Panc1 (cell line): ENCODE results near the gene DNMT3A. TPM values are rescaled to one million over a fixed set of nuclear protein-coding genes. Genes with fewer than 3 reads are reported as not detected.

Experiments used
- ATAC-seq: fragments of 200-7000 bp; cut with Tn5 transposase; 2 replicates; pipeline ENCODE4 v1.9.1; 2020; ENCODE audit warnings: mild to moderate bottlenecking, moderate library complexity
- BruUV-seq: library from RNA; stranded (reverse); fragments of 400-500 nt; replicated peaks from 2 replicates; lab custom pipeline; 2021; lab: Mats Ljungman, UMichigan
- CTCF ChIA-PET: fragments of 300-600 bp; sonication (Branson Sonifier 250); formaldehyde crosslinking; loops from one replicate; lab custom pipeline; 2022; ENCODE audit warnings: antibody characterized with exemption; lab: Charles Lee
- POLR2A ChIA-PET: fragments of 300-600 bp; sonication (Branson Sonifier 250); formaldehyde crosslinking; loops from one replicate; lab custom pipeline; 2022; ENCODE audit warnings: antibody characterized with exemption; lab: Charles Lee
- DNase-seq: peaks from one replicate; pipeline ENCODE4 v3.0.0-alpha.2; 2010; ENCODE audit warnings: low read depth, low spot score
- H3K27ac ChIP-seq: 2 replicates; pipeline ENCODE4 v1.5.1; 2011; ENCODE audit warnings: mild to moderate bottlenecking, low read length, inconsistent platforms
- H3K27me3 ChIP-seq: fragments of 200-500 bp; sonication (Bioruptor generic); 2 replicates; pipeline ENCODE4 v1.6.0; 2014; ENCODE audit warnings: low read length, inconsistent platforms; ENCODE audit not compliant: control insufficient read depth, insufficient read depth
- H3K36me3 ChIP-seq: fragments of 200-500 bp; sonication (Bioruptor generic); 2 replicates; pipeline ENCODE4 v1.5.1; 2014; ENCODE audit warnings: inconsistent platforms, mild to moderate bottlenecking, low read length, moderate library complexity; ENCODE audit not compliant: control insufficient read depth, insufficient read depth
- H3K4me1 ChIP-seq: 2 replicates; pipeline ENCODE4 v1.5.1; 2011; ENCODE audit warnings: inconsistent platforms, mild to moderate bottlenecking, low read length, moderate library complexity; ENCODE audit not compliant: control insufficient read depth, insufficient read depth
- H3K4me3 ChIP-seq, 2 experiments: 2 replicates each; pipeline ENCODE4 v1.5.1; 2011 to 2012; ENCODE audit warnings: low read depth in 2 of 2, low read length in 2 of 2, mild to moderate bottlenecking in 2 of 2, inconsistent platforms in 1 of 2, moderate library complexity in 1 of 2
- H3K9me3 ChIP-seq: fragments of 200-500 bp; sonication (Bioruptor generic); 2 replicates; pipeline ENCODE4 v1.5.1; 2014; ENCODE audit warnings: low read depth, mild to moderate bottlenecking, inconsistent platforms, low read length, moderate library complexity; ENCODE audit not compliant: control insufficient read depth, insufficient read depth
- CTCF ChIP-seq: fragments of 450-650 bp; IDR thresholded peaks from 2 replicates; pipeline ENCODE4 v1.5.1; 2017; ENCODE audit warnings: mild to moderate bottlenecking
- POLR2AphosphoS5 ChIP-seq: IDR thresholded peaks from 2 replicates; pipeline ENCODE4 v1.6.1; 2012; ENCODE audit warnings: mild to moderate bottlenecking, low read depth, low read length, moderate library complexity
- REST ChIP-seq, 2 experiments: IDR thresholded peaks; 2 replicates each; pipeline ENCODE4 v1.6.1; 2011 to 2012; ENCODE audit warnings: low read depth in 2 of 2, control low read depth in 1 of 2, low read length in 1 of 2, mild to moderate bottlenecking in 1 of 2, moderate library complexity in 1 of 2; ENCODE audit not compliant: insufficient read depth in 1 of 2
- SIN3A ChIP-seq: IDR thresholded peaks from 2 replicates; pipeline ENCODE4 v1.6.1; 2012; ENCODE audit warnings: low read depth, mild to moderate bottlenecking, low read length, moderate library complexity, borderline replicate concordance; ENCODE audit not compliant: insufficient read depth
- TCF7L2 ChIP-seq: IDR thresholded peaks from 2 replicates; pipeline ENCODE4 v1.6.1; 2011; ENCODE audit warnings: mild to moderate bottlenecking, low read depth, low read length, inconsistent platforms
- in situ Hi-C: cut with HindIII; loops from 2 replicates; pipeline ENCODE4 v1.10.0; 2016; ENCODE audit warnings: low sequenced_read_pairs, low pct_unique_long_range_greater_than_20kb
- intact Hi-C: fragments of 100-400 bp; cut with micrococcal nuclease; formaldehyde crosslinking; loops from one replicate; pipeline ENCODE4 v1.10.0; 2022; ENCODE audit not compliant: unreplicated experiment
- total RNA-seq: library from RNA; stranded (reverse); gene quantifications from one replicate; pipeline ENCODE4 v1.2.1, GENCODE V29; 2021; ENCODE audit not compliant: unreplicated experiment

DNMT3A gene
- total RNA-seq, 1 experiment from 2014 or later = 29.3 TPM

- Histone ChIP-seq H3K36me3 (no peaks in the 10 kb centered on the region), H3K9me3 (no peaks in the 10 kb centered on the region), H3K4me1 (peaks cover 3% of the 10 kb centered on the region; the same call in 1 of the 2 replicates), H3K27me3 (no peaks in the 10 kb centered on the region), H3K4me3 (no peak overlapping the region), H3K27ac (no peak overlapping the region)
- POLR2A ChIA-PET = no interaction called here
- ATAC-seq = no peak
- CTCF ChIA-PET = no interaction called here
- no peak for TF ChIP-seq REST (IDR thresholded peaks at IDR 0.05; ENCODE audit: insufficient read depth in 1 of 2, low read depth in 2 of 2, low read length in 1 of 2)
- no peak for TF ChIP-seq CTCF
- no peak for TF ChIP-seq POLR2AphosphoS5
- no TSS peak for BruUV-seq
- in situ Hi-C loops = no loop called here
- intact Hi-C loops = no loop called here
- no peak for DNase-seq
Measured at GRCh38 chr2:25256488-25256875, 85.2 kb downstream of the DNMT3A start.

GRCh38 chr2:25255745-25256487, 85.8 kb downstream of the DNMT3A start:
- ChIA-PET POLR2A (no interaction called here), CTCF (no interaction called here)
- Histone ChIP-seq H3K36me3 (no peaks in the 10 kb centered on the region), H3K27me3 (no peaks in the 10 kb centered on the region), H3K4me3 (no peak overlapping the region), H3K9me3 (no peaks in the 10 kb centered on the region), H3K4me1 (peaks cover 7% of the 10 kb centered on the region), H3K27ac (no peak overlapping the region)
- in situ Hi-C loops = no loop called here
- no peak for DNase-seq
- no peak for ATAC-seq
- intact Hi-C loops = no loop called here
- TF ChIP-seq POLR2AphosphoS5 (no peak), SIN3A (no peak), TCF7L2 (no peak), REST (IDR thresholded peaks at IDR 0.05; ENCODE audit: insufficient read depth in 1 of 2, low read depth in 2 of 2, low read length in 1 of 2) (no peak), CTCF (no peak)
- BruUV-seq = no TSS peak
